HepG2 (cell line): Measurements from ENCODE around the gene SNX21. TPM values are rescaled to one million over a fixed set of nuclear protein-coding genes. Genes with fewer than 3 reads are reported as not detected.
A peak's percentile ranks its signal among the peaks of the same experiment; 100 is the strongest.

Experiments used
- ARID4A ChIP-seq: sonication (generic); formaldehyde crosslinking; IDR thresholded peaks from 2 replicates; pipeline ENCODE4 v1.5.0; 2020; ENCODE audit warnings: mild to moderate bottlenecking, missing genetic modification reagents, borderline replicate concordance
- CBFB ChIP-seq: sonication (generic); formaldehyde crosslinking; IDR thresholded peaks from 2 replicates; pipeline ENCODE4 v1.4.0; 2020; ENCODE audit warnings: missing genetic modification reagents
- HMGXB4 ChIP-seq, 2 experiments: sonication (generic) in 1 of 2; formaldehyde crosslinking in 1 of 2; IDR thresholded peaks; 2 replicates each; pipeline versions ENCODE4 v1.4.0 to v1.6.1; 2018 to 2020; ENCODE audit warnings: missing genetic modification reagents in 2 of 2, borderline replicate concordance in 1 of 2, low read depth in 1 of 2, mild to moderate bottlenecking in 1 of 2, missing biosample characterization in 1 of 2
- HOXA3 ChIP-seq: sonication (generic); formaldehyde crosslinking; IDR thresholded peaks from 2 replicates; pipeline ENCODE4 v1.5.0; 2020; ENCODE audit warnings: missing genetic modification reagents
- KDM2A ChIP-seq: sonication (generic); formaldehyde crosslinking; IDR thresholded peaks from 2 replicates; pipeline ENCODE4 v1.4.0; 2020; ENCODE audit warnings: low read depth, missing genetic modification reagents, borderline replicate concordance
- REPIN1 ChIP-seq: sonication (generic); formaldehyde crosslinking; IDR thresholded peaks from 2 replicates; pipeline ENCODE4 v1.8.0; 2022; ENCODE audit warnings: missing genetic modification reagents, low read depth, mild to moderate bottlenecking, borderline replicate concordance
- REXO4 ChIP-seq: sonication (generic); formaldehyde crosslinking; IDR thresholded peaks from 2 replicates; pipeline ENCODE4 v1.8.0; 2022; ENCODE audit warnings: missing genetic modification reagents, mild to moderate bottlenecking, borderline replicate concordance
- SAFB2 ChIP-seq: sonication (generic); formaldehyde crosslinking; IDR thresholded peaks from 2 replicates; pipeline ENCODE4 v1.5.1; 2020; ENCODE audit warnings: missing genetic modification reagents, low read depth, mild to moderate bottlenecking, borderline replicate concordance
- TFE3 ChIP-seq: IDR thresholded peaks from 2 replicates; pipeline ENCODE4 v1.6.1; 2016
- ZMYM4 ChIP-seq: sonication (generic); formaldehyde crosslinking; IDR thresholded peaks from 2 replicates; pipeline ENCODE4 v1.8.1; 2023; ENCODE audit warnings: mild to moderate bottlenecking, missing genetic modification reagents
- ZNF136 ChIP-seq: sonication (generic); formaldehyde crosslinking; IDR thresholded peaks from 2 replicates; pipeline ENCODE4 v1.8.1; 2022; ENCODE audit warnings: low read depth, mild to moderate bottlenecking, moderate library complexity, missing genetic modification reagents
- ZNF629 ChIP-seq: sonication (generic); formaldehyde crosslinking; conservative IDR thresholded peaks from 2 replicates; pipeline ENCODE4 v1.5.0; 2020; ENCODE audit warnings: missing genetic modification reagents
- polyA plus RNA-seq, 8 experiments: library from polyadenylated mRNA; depleted of rRNA in 3 of 8; stranded (reverse) in 7 of 8; unstranded in 1 of 8; fragments of >200 nt; fragmentation: Illumina TruSeq in 4 of 8; extraction: Trizol in 4 of 8; gene quantifications; 2 replicates each; pipeline versions ENCODE4 v1.2.1 to v1.2.3, GENCODE V29; 2011 to 2016; ENCODE audit warnings: low read depth in 4 of 8, missing spikeins in 1 of 8, mixed read lengths in 1 of 8; ENCODE audit not compliant: insufficient read depth in 1 of 8
- total RNA-seq, 5 experiments: library from RNA; depleted of rRNA; stranded (reverse); fragments of >200 nt; fragmentation: Illumina TruSeq; extraction: Trizol; gene quantifications; 2 replicates each; pipeline ENCODE4 v1.2.3, GENCODE V29; 2016; ENCODE audit warnings: low read depth in 1 of 5
- TF ChIP-seq, protein P1 (sequence below): sonication (generic); formaldehyde crosslinking; IDR thresholded peaks from 2 replicates; pipeline ENCODE4 v1.4.0; 2020; ENCODE audit warnings: missing genetic modification reagents

Gene SNX21
- total and polyA plus RNA-seq, 2 of the 13 experiments (the other 11 are each of a cell fraction or from before 2014, with no cell fraction given), result 7.7 to 12.8 TPM

DNA sequence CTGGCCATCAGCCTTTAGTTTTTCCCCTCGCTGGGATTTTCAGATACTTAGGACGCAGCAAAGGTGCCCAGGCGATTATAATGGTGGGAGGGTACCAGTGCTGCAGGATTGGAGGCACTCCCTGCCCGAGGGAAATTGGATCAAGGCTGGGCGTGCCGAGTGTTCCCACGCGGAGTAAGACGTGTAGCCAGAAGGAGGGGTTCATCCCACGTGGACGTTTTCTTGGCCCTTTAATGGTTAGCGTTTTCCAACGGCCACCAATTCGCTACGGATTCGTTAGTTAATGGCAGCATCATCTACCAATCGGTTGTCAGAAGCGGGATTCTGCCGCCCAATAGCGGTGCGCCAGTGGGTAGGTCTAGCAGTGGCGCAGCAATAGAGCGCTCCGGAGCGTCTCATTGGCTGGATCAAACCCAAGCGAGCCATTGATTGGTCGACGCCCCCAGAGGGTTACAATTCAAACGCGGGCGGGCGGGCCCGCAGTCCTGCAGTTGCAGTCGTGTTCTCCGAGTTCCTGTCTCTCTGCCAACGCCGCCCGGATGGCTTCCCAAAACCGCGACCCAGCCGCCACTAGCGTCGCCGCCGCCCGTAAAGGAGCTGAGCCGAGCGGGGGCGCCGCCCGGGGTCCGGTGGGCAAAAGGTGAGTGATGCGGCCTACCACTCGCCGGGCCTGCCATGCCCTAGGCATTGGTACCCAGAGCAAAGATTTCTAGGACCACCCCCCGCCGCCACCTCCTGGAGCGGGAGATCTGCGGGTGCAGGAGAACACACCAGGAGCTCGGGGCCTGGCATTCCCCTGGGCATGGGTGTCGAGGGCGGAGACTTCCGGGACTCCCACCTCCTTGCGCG, 21.2 kb upstream of the SNX21 start, which contains the start of gene UBE2C (continued):
- TF ChIP-seq CBFB (0 out of 2 replicates have a peak, but pooled peaks have one; percentile 22), ZNF629 (CRISPR knock-in tag) (no peak), HOXA3 (CRISPR knock-in tag) (peak; percentile 74; the same call in 1 of the 2 replicates), ARID4A (CRISPR knock-in tag) (peak; percentile 99), REXO4 (CRISPR knock-in tag) (0 out of 2 replicates have a peak, but pooled peaks have one; percentile 54), KDM2A (CRISPR knock-in tag) (peak; percentile 88), TFE3 (peak; percentile 33; the same call in 1 of the 2 replicates), ZNF136 (CRISPR knock-in tag) (no peak), SAFB2 (CRISPR knock-in tag) (peak; percentile 87), HMGXB4 (CRISPR knock-in tag; IDR thresholded peaks at IDR 0.05; ENCODE audit: borderline replicate concordance in 1 of 2, low read depth in 1 of 2) (peak in 1 of 2 experiments; percentile 74; a peak in 2 of 4 replicates), REPIN1 (CRISPR knock-in tag) (peak; percentile 66), ZMYM4 (peak; percentile 98)
- TF ChIP-seq, protein P1, sequence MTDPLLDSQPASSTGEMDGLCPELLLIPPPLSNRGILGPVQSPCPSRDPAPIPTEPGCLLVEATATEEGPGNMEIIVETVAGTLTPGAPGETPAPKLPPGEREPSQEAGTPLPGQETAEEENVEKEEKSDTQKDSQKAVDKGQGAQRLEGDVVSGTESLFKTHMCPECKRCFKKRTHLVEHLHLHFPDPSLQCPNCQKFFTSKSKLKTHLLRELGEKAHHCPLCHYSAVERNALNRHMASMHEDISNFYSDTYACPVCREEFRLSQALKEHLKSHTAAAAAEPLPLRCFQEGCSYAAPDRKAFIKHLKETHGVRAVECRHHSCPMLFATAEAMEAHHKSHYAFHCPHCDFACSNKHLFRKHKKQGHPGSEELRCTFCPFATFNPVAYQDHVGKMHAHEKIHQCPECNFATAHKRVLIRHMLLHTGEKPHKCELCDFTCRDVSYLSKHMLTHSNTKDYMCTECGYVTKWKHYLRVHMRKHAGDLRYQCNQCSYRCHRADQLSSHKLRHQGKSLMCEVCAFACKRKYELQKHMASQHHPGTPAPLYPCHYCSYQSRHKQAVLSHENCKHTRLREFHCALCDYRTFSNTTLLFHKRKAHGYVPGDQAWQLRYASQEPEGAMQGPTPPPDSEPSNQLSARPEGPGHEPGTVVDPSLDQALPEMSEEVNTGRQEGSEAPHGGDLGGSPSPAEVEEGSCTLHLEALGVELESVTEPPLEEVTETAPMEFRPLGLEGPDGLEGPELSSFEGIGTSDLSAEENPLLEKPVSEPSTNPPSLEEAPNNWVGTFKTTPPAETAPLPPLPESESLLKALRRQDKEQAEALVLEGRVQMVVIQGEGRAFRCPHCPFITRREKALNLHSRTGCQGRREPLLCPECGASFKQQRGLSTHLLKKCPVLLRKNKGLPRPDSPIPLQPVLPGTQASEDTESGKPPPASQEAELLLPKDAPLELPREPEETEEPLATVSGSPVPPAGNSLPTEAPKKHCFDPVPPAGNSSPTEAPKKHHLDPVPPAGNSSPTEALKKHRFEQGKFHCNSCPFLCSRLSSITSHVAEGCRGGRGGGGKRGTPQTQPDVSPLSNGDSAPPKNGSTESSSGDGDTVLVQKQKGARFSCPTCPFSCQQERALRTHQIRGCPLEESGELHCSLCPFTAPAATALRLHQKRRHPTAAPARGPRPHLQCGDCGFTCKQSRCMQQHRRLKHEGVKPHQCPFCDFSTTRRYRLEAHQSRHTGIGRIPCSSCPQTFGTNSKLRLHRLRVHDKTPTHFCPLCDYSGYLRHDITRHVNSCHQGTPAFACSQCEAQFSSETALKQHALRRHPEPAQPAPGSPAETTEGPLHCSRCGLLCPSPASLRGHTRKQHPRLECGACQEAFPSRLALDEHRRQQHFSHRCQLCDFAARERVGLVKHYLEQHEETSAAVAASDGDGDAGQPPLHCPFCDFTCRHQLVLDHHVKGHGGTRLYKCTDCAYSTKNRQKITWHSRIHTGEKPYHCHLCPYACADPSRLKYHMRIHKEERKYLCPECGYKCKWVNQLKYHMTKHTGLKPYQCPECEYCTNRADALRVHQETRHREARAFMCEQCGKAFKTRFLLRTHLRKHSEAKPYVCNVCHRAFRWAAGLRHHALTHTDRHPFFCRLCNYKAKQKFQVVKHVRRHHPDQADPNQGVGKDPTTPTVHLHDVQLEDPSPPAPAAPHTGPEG, result peak; percentile 95
